GM18526 (cell line): ENCODE measurements around the gene RBM44.

Experiments used
- POLR2A ChIP-seq: IDR thresholded peaks from 3 replicates; pipeline ENCODE4 v1.6.1; 2011; ENCODE audit not compliant: insufficient read length; ENCODE audit errors: extremely low read depth

The RBM44 gene

DNA sequence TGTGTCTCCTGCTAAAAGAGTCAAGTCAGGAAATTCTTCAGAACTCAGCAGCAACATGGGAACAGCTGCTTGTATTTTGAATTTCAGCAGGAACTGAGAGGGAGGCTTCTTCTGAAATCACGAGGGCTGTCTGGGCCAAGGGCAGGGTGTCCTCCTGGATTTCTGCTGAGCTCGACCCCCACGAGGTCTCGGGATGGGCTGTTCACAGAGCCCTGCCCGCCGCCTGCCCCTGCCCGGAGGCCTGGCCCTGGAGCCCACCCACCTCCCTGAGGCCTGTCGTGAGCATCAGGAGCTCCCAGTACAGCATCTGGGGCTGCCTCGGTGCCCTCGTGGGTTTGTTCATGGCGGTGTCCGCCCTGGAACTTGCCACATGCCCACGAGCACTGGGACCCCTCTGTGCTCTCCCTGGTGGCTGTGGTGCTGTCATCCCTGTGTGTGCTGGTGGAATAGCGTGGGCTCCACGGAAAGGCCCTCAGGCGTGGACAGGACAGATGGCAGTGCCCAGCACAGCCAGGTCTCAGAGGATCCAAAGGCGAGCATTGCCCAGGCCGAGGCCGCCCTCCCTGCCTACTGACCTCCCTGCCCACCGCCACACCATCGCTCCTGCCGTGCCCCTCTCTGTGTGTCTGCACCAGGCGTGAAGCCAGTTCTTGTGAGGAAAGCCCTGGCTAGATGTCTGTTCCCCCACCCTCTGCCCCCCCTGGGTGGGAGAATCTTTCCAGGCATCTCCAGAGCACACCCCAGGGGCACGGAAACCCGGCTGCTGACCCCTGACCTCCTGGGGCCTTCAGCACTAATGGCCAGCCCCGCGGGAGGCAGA, 86.7 kb downstream of the RBM44 start:
- TF ChIP-seq POLR2A: no peak

DNA sequence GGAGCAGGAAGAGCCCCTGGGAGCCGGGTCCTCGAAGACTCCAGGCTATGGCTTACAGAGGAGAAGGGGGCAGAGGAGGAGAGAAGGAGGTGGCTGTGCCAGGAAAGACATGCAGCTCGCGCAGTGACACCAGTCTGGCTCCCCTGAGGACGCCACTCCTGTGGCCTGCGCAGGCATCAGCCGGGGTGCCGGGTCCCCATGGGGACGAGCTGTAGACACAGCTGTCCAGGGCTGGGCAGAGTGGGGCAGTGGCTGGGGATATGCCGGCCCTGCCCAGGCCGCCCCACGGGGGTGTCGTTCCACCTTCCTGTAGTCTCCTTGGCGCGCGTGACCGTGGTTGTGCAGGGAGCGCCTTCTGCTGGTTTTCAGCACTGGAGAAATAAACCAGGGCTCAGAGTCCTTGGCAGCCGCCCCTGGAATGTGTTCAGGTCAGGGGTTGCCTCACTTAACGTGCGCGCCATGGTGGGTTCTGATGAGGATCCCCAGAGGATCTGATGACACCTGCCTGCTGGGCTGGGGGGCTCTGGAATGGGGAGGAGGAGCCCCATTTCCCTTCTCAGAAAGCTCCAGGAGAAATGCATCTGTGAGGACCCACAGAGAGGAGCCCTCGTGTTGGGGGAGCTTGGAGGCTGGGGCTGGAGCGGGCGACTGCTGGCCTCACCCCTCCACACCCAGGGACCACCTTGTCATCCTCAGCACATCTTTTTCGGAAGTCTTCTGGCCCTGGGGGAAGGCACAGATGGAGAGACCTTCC, 87.5 kb downstream of the RBM44 start:
- TF ChIP-seq POLR2A: no peak

DNA sequence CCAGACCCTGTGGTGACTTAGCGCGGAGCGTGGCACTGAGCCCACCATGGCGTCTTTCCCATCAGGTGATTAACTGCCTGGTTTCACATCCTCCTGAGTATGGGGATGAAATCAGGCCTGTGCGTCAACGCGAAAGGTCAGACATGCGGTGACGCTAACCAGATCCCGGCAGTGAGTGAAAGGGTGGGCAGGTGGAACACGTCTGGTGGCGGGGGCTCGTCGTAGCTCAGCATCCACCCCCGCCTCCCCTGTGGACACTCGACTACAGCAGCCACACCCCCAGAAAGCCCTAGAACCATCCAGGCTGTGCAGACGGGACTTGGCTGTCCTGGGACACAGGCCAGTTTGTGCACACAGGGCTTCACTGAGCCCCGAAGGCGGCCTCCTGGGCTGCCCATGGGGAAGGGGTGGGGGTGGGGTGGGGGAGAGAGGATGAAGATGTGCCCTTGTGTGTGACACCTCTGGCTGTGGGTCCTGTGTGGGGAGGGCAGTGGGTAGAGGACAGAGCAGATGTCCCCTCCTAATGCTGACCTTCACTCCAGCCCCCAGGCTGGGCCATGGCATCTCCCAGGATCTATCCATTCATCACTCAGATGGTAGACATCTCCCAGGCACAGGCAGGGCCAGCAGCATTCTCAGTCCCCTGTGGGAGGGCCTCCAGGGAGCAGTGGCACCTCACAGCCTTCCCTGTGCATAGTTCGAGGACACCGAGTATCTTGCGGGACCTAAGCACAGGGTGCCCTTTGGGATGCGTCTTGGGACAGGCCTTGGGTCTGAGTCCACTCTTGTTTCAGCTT, 88.3 kb downstream of the RBM44 start:
- TF ChIP-seq POLR2A: no peak

DNA sequence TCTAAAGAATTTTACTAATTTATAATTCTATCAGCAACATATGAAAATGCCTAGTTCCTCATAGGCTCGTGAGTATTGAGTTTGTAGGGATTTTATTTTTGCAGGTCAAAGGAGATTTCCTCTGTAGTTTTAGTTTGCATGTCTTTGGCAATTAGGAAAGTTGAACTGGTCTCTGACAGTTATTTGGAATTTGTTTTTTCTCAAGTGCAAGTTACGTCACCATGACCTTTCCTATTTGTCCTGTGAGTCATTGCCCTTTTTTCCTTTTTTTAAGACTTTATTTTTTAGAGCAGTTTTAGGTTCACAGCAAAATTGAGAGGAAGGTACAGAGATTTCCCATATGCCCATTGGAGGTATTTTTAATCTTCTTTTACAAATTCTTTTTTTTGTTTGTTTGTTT, 89.8 kb downstream of the RBM44 start:
- TF ChIP-seq POLR2A: no peak

DNA sequence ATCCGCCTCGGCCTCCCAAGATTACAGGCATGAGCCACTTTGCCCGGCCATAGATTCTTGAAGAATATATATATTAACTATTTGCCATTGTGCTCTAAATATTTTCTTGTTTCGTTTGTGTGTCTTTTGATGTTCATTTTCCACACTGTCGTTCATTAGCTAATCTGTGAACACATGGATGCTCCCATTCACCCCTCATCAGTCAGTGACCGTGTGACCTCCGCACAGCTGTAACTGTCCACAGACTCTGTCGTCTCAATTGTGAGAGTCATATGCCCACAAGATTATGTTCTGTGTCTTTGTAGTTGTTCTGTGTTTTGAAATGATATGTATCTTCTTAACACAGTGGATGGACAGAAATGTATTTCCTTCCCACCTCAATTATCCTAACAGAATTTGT, 90.4 kb downstream of the RBM44 start:
- no peak for TF ChIP-seq POLR2A

DNA sequence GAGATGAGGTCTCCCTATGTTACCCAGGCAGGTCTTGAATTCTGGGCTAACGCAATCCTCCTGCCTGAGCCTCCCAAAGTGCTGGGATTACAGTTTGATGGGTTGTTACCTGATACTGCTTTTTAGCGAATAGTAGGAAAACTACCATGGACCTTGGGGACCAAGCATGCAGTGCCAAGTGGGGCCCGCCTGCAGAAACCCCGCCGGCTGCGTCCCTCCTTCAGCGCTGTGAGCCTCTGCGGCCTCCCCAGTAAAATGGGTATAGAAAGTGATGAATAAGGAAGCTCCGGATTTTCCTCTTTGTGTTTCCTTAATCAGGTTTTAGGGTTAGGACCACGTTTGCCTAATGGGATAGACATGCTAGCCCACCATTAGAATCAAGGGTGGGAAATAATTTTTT, 91.2 kb downstream of the RBM44 start:
- no peak for TF ChIP-seq POLR2A
